HG02870 (cell line): Measurements from ENCODE around the gene SMARCD1.

ENCODE experiments used
- ATAC-seq: cut with Tn5 transposase; IDR thresholded peaks from one replicate; pipeline ENCODE4 v1.9.1; 2021; ENCODE audit warnings: mild to moderate bottlenecking, moderate library complexity; ENCODE audit not compliant: unreplicated experiment

SMARCD1 gene

GRCh38 chr12:50103351-50103750 is 18.2 kb downstream of the SMARCD1 start:
- no peak for ATAC-seq

- no peak for ATAC-seq
Observed at GRCh38 chr12:50103767-50104321, 18.7 kb downstream of the SMARCD1 start, which contains the start of gene GPD1. GPD1 (plus strand) TSS chr12:50104008; CDS start chr12:50104051, 43 bp downstream.

GRCh38 chr12:50104417-50105366 is 19.6 kb downstream of the SMARCD1 start:
- ATAC-seq = no peak

- no peak for ATAC-seq
Observed at GRCh38 chr12:50105913-50106450, 20.8 kb downstream of the SMARCD1 start.

- no peak for ATAC-seq
Observed at GRCh38 chr12:50106907-50107306, 21.8 kb downstream of the SMARCD1 start.

GRCh38 chr12:50107416-50108268 is 22.5 kb downstream of the SMARCD1 start:
- no peak for ATAC-seq

GRCh38 chr12:50109319-50109718 is 24.2 kb downstream of the SMARCD1 start:
- no peak for ATAC-seq

GRCh38 chr12:50110127-50110761 is 25.1 kb downstream of the SMARCD1 start:
- no peak for ATAC-seq

GRCh38 chr12:50110762-50111351 is 25.7 kb downstream of the SMARCD1 start:
- ATAC-seq = no peak

GRCh38 chr12:50111395-50111692 is 26.2 kb downstream of the SMARCD1 start:
- ATAC-seq = no peak

GRCh38 chr12:50111693-50112455 is 26.7 kb downstream of the SMARCD1 start, which contains the start of gene COX14:
COX14 (plus strand) TSS chr12:50112236; CDS start chr12:50120044, 7,808 bp downstream.
- peak; percentile 83 for ATAC-seq

- ATAC-seq = no peak
Observed at GRCh38 chr12:50112456-50113218, 27.5 kb downstream of the SMARCD1 start.

GRCh38 chr12:50117057-50117622 is 32.0 kb downstream of the SMARCD1 start:
- ATAC-seq = no peak

- ATAC-seq = no peak
Observed at GRCh38 chr12:50119387-50119786, 34.2 kb downstream of the SMARCD1 start.

GRCh38 chr12:50120521-50120920 is 35.4 kb downstream of the SMARCD1 start:
- ATAC-seq = no peak

GRCh38 chr12:50120953-50121352 is 35.8 kb downstream of the SMARCD1 start:
- ATAC-seq = no peak

GRCh38 chr12:50121641-50122040 is 36.5 kb downstream of the SMARCD1 start:
- ATAC-seq = no peak

GRCh38 chr12:50123203-50123602 is 38.1 kb downstream of the SMARCD1 start:
- no peak for ATAC-seq
